Smooth muscle cell (in vitro differentiated cells): ENCODE data around the gene HECW1. TPM values are rescaled to one million over a fixed set of nuclear protein-coding genes. Genes with fewer than 3 reads are reported as not detected.

ENCODE experiments used
- DNase-seq: peaks from one replicate; lab custom pipeline; 2025; ENCODE audit not compliant: unreplicated experiment; lab: John Stamatoyannopoulos, UW
- H2AFZ ChIP-seq: fragments of 200-600 bp; sonication (generic); 2 replicates; pipeline ENCODE4 v1.6.0; 2016; ENCODE audit warnings: antibody characterized with exemption, low read depth, mild to moderate bottlenecking
- H3F3A ChIP-seq: fragments of 200-600 bp; sonication (generic); 2 replicates; pipeline ENCODE4 v1.6.0; 2017; ENCODE audit warnings: antibody characterized with exemption, low read depth
- H3K27ac ChIP-seq: fragments of 200-600 bp; sonication (generic); 2 replicates; pipeline ENCODE4 v1.5.1; 2016; ENCODE audit warnings: low read depth, mild to moderate bottlenecking
- H3K27me3 ChIP-seq: fragments of 200-600 bp; sonication (generic); 2 replicates; pipeline ENCODE4 v1.6.1; 2016; ENCODE audit warnings: low read depth, mild to moderate bottlenecking
- H3K36me3 ChIP-seq: fragments of 200-600 bp; sonication (generic); 2 replicates; pipeline ENCODE4 v1.5.1; 2016; ENCODE audit warnings: low read depth
- H3K4me1 ChIP-seq: fragments of 200-600 bp; sonication (generic); 2 replicates; pipeline ENCODE4 v1.5.1; 2016; ENCODE audit warnings: low read depth
- H3K4me2 ChIP-seq: fragments of 200-600 bp; sonication (generic); 2 replicates; pipeline ENCODE4 v1.6.0; 2016; ENCODE audit warnings: mild to moderate bottlenecking
- H3K4me3 ChIP-seq: fragments of 200-600 bp; sonication (generic); 2 replicates; pipeline ENCODE4 v1.5.1; 2016; ENCODE audit warnings: mild to moderate bottlenecking
- H3K79me2 ChIP-seq: fragments of 200-600 bp; sonication (generic); 2 replicates; pipeline ENCODE4 v1.6.0; 2016; ENCODE audit warnings: low read depth, mild to moderate bottlenecking
- H3K9ac ChIP-seq: fragments of 200-600 bp; sonication (generic); 2 replicates; pipeline ENCODE4 v1.6.0; 2016; ENCODE audit warnings: low read depth
- H3K9me3 ChIP-seq: fragments of 200-600 bp; sonication (generic); replicated peaks from 2 replicates; pipeline ENCODE4 v1.5.1; 2016; ENCODE audit warnings: low read depth
- H4K20me1 ChIP-seq: fragments of 200-600 bp; sonication (generic); 2 replicates; pipeline ENCODE4 v1.6.0; 2016; ENCODE audit warnings: low read depth
- WGBS: methylation state at CpG from one replicate; pipeline ENCODE4 v1.1.7; 2016; ENCODE audit warnings: low lambda C conversion rate; 5-methylcytosine and 5-hydroxymethylcytosine counted together
- polyA plus RNA-seq: library from polyadenylated mRNA; unstranded; fragments of >200 nt; fragmentation: Nextera tagmentation; extraction: Ambion mirVana; gene quantifications from 2 replicates; pipeline ENCODE4 v1.2.1, GENCODE V29; 2016
- total RNA-seq: library from RNA; depleted of rRNA; stranded (reverse); fragments of >200 nt; gene quantifications from 2 replicates; pipeline ENCODE4 v1.2.3, GENCODE V29; 2014
- TF ChIP-seq, protein P1 (sequence below): fragments of 200-600 bp; sonication (generic); IDR thresholded peaks from 2 replicates; pipeline ENCODE4 v1.5.1; 2017; ENCODE audit warnings: borderline replicate concordance, mild to moderate bottlenecking, antibody characterized with exemption; ENCODE audit not compliant: insufficient read depth, poor library complexity, severe bottlenecking

HECW1 gene
- total and polyA plus RNA-seq, 2 experiments from 2014 or later = 0.09 to 0.49 TPM

DNA sequence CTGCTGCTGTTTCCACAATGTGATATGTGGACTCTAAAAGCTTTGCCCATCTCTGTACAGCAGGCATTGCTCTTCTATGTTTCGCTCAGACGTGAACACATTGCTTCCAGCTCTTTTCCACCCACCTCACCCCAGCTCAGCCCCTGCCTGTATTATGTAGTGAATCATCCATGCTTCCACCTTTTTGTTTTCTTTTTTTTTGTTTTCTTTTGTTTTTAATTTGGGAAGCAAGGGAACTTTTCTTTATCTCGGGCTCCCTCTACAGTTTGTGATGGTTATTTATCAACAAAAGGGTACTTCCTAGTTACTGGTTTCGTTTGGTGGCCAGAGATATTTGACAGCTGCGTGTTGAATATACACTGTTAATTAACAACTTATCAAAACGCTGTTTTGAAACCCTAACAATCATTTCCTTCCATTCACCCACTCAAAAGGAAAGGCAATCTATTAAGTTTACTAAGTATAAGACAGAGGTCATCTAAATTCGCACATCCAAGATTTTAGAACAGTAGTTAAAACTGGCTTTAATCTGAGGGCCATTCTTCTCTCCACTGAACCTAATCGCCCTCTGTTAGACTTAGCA is 342.6 kb downstream of the HECW1 start:
- 24% methylated on average over 8 of the region's 8 CpGs for WGBS
- H3K27ac ChIP-seq = no peak overlapping the region
- H3K79me2 ChIP-seq = no peaks in the 10 kb centered on the region
- H3K4me3 ChIP-seq = peak overlapping the region; percentile 9
- H3K27me3 ChIP-seq = no peaks in the 10 kb centered on the region
- TF ChIP-seq, protein P1, sequence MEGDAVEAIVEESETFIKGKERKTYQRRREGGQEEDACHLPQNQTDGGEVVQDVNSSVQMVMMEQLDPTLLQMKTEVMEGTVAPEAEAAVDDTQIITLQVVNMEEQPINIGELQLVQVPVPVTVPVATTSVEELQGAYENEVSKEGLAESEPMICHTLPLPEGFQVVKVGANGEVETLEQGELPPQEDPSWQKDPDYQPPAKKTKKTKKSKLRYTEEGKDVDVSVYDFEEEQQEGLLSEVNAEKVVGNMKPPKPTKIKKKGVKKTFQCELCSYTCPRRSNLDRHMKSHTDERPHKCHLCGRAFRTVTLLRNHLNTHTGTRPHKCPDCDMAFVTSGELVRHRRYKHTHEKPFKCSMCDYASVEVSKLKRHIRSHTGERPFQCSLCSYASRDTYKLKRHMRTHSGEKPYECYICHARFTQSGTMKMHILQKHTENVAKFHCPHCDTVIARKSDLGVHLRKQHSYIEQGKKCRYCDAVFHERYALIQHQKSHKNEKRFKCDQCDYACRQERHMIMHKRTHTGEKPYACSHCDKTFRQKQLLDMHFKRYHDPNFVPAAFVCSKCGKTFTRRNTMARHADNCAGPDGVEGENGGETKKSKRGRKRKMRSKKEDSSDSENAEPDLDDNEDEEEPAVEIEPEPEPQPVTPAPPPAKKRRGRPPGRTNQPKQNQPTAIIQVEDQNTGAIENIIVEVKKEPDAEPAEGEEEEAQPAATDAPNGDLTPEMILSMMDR = peak; percentile 57
- peak overlapping the region; percentile 80 for H2AFZ ChIP-seq
- H3K36me3 ChIP-seq = no peaks in the 10 kb centered on the region
- H4K20me1 ChIP-seq = no peaks in the 10 kb centered on the region
- peaks cover 3% of the 10 kb centered on the region for H3K4me1 ChIP-seq
- no peak overlapping the region for H3K9ac ChIP-seq
- no peaks in the 10 kb centered on the region for H3F3A ChIP-seq
- H3K4me2 ChIP-seq = peak overlapping the region; percentile 65
- no peaks in the 10 kb centered on the region for H3K9me3 ChIP-seq
- no peak for DNase-seq

DNA sequence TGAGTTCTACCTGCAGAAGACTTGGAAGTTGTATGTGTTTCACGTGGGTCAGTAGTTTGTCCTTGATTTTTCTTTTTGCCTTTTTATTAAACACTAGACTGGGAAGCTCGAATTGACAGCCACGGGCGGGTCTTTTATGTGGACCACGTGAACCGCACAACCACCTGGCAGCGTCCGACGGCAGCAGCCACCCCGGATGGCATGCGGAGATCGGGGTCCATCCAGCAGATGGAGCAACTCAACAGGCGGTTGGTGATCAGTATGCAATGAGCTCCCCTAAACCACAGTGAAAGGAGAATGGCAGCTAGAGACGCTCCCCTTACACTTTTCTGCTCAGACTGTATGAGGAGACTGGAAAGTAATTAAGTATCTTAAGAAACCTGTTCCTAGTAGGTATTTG is 343.8 kb downstream of the HECW1 start:
- Histone ChIP-seq H3K4me1 (no peaks in the 10 kb centered on the region), H3K4me2 (no peak overlapping the region), H3K9ac (no peak overlapping the region), H4K20me1 (no peaks in the 10 kb centered on the region), H3K27me3 (no peaks in the 10 kb centered on the region), H3K9me3 (no peaks in the 10 kb centered on the region), H2AFZ (no peak overlapping the region), H3F3A (no peaks in the 10 kb centered on the region), H3K36me3 (no peaks in the 10 kb centered on the region), H3K4me3 (no peak overlapping the region), H3K27ac (no peak overlapping the region), H3K79me2 (no peaks in the 10 kb centered on the region)
- WGBS = 90% methylated on average over 14 of the region's 14 CpGs
- TF ChIP-seq, protein P1 = no peak
- no peak for DNase-seq

DNA sequence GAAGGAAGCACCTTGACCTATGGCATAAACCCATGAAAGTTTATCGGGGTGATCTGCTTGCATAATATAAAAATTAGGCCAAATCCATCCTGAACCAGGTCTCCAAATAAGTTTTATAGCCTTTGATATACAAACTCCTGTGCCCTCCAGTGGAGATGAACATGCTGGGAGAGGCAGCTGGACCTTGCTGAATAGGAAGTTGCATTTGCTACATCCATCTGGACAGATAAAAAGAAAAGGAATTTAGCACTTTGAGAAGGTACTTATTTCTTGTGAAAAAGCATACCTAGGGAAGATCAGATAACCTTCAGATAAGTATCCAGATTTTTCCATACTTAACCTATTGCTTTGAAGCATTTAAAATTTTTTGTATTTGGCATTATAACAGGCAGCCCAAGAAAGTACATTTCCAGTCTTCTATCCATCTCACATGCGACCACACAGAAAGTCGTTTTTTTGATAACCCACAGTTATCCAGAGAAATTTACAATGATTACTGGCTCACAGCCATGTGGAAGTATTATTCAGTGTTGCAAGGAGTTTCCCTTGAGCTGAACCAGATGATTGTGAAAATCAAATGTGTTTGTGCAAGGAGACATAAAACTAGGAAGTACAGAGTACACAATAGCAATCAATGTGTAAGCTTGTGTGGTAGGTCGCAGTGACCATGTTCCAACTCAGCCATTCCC is 346.0 kb downstream of the HECW1 start:
- peaks cover 4% of the 10 kb centered on the region for H3K4me1 ChIP-seq
- H3K79me2 ChIP-seq = no peaks in the 10 kb centered on the region
- TF ChIP-seq, protein P1 = no peak
- H3K4me2 ChIP-seq = no peak overlapping the region
- H3K36me3 ChIP-seq = no peaks in the 10 kb centered on the region
- no peak for DNase-seq
- no peak overlapping the region for H3K9ac ChIP-seq
- H3K9me3 ChIP-seq = no peaks in the 10 kb centered on the region
- WGBS = 90% methylated on average over 4 of the region's 4 CpGs
- H2AFZ ChIP-seq = no peak overlapping the region
- H3K27me3 ChIP-seq = no peaks in the 10 kb centered on the region
- H3K27ac ChIP-seq = no peak overlapping the region
- H3F3A ChIP-seq = no peaks in the 10 kb centered on the region
- no peaks in the 10 kb centered on the region for H4K20me1 ChIP-seq
- H3K4me3 ChIP-seq = no peak overlapping the region

DNA sequence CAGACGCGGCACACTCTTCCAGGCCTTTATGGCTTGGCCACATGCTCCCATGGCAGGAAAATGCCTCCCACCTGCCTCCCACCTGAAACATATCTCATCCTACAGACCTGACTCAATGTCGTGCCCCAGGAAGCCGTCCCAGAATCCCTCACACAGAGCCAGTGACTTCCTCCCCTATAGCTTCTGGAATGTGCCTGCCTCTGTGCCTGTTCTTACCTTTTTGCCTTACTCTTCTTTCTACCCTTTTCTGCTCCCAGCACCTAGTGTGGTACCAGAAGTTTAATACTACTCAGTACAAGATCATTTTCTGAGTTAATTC is 346.5 kb downstream of the HECW1 start:
- no peaks in the 10 kb centered on the region for H4K20me1 ChIP-seq
- H2AFZ ChIP-seq = no peak overlapping the region
- H3K4me3 ChIP-seq = no peak overlapping the region
- H3F3A ChIP-seq = no peaks in the 10 kb centered on the region
- no peaks in the 10 kb centered on the region for H3K9me3 ChIP-seq
- no peak overlapping the region for H3K9ac ChIP-seq
- peaks cover 7% of the 10 kb centered on the region for H3K4me1 ChIP-seq
- H3K36me3 ChIP-seq = no peaks in the 10 kb centered on the region
- H3K4me2 ChIP-seq = no peak overlapping the region
- H3K27ac ChIP-seq = no peak overlapping the region
- H3K27me3 ChIP-seq = no peaks in the 10 kb centered on the region
- no peak for DNase-seq
- H3K79me2 ChIP-seq = no peaks in the 10 kb centered on the region
- TF ChIP-seq, protein P1 = no peak
- WGBS = 88% methylated on average over 4 of the region's 4 CpGs
